Measurements from ENCODE around the gene ADCY1. TPM values are rescaled to one million over a fixed set of nuclear protein-coding genes. Genes with fewer than 3 reads are reported as not detected.
A peak's percentile ranks its signal among the peaks of the same experiment; 100 is the strongest.
"Not testable (repeated sequence)": the region's sequence is repeated elsewhere in the genome, so short reads cannot be mapped to it uniquely, and the experiment has no call there.

Gene ADCY1
- total and polyA plus RNA-seq, 4 donors, result 21.8 to 79.2 (median 72.3) TPM

DNA sequence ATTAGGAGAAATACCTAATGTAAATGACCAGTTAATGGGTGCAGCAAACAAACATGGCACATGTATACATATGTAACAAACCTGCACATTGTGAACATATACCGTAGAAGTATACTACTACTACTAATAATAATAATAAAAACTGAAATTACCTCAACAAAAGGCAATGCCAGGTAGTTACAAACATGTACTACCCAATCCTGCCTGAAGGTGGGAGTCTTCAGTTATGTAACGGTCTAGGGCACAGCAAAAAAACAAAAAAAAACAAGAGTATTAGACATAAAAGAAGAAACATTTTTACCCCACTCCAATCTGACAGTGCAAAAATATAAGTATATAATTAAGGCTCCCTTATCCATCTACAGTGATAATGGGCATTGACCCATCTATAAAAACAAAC is 182.6 kb downstream of the ADCY1 start:
- WGBS (ENCODE audit: insufficient coverage), result no CpG with 5 or more reads among the region's 2 CpGs

DNA sequence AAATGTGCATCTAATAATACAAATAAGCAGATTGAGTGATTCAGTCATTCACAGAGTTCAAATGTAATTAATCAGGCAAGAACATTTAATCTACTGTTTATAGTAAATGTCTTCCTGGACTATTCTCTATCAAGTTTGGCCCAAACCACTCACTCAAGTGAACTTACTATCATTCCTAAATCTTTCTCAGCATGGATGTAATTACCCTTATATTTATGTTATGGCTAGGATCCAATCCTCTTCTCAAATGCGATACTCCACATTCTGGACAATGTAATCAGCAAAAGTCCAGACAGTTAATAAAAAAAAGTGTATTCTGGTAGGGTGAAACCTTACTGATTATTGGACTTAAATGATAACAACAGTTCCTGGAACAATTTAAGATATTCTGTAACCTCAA is 185.3 kb downstream of the ADCY1 start:
- not testable (repeated sequence) for H3K36me3 ChIP-seq (ENCODE audit: control insufficient read depth, insufficient read depth, low read length); DNase-seq (ENCODE audit: low read depth in 4 of 6, low spot score in 6 of 6); H3K4me3 ChIP-seq (ENCODE audit: low read depth, low read length); H3K9me3 ChIP-seq (ENCODE audit: control insufficient read depth, insufficient read depth, low read length); H3K4me1 ChIP-seq (ENCODE audit: control insufficient read depth, insufficient read depth, low read length); H3K27ac ChIP-seq (ENCODE audit: low read depth, low read length); H3K27me3 ChIP-seq (ENCODE audit: control insufficient read depth, insufficient read depth, low read length)
- WGBS (ENCODE audit: insufficient coverage), result no CpG with 5 or more reads among the region's 1 CpG

More for the DNA sequence above, 182.6 kb downstream of the ADCY1 start:
- DNase-seq (ENCODE audit: low read depth in 4 of 6, low spot score in 6 of 6); H3K36me3 ChIP-seq (ENCODE audit: control insufficient read depth, insufficient read depth, low read length); H3K9me3 ChIP-seq (ENCODE audit: control insufficient read depth, insufficient read depth, low read length); H3K4me3 ChIP-seq (ENCODE audit: low read depth, low read length); H3K27ac ChIP-seq (ENCODE audit: low read depth, low read length); H3K4me1 ChIP-seq (ENCODE audit: control insufficient read depth, insufficient read depth, low read length); H3K27me3 ChIP-seq (ENCODE audit: control insufficient read depth, insufficient read depth, low read length): not testable (repeated sequence)

DNA sequence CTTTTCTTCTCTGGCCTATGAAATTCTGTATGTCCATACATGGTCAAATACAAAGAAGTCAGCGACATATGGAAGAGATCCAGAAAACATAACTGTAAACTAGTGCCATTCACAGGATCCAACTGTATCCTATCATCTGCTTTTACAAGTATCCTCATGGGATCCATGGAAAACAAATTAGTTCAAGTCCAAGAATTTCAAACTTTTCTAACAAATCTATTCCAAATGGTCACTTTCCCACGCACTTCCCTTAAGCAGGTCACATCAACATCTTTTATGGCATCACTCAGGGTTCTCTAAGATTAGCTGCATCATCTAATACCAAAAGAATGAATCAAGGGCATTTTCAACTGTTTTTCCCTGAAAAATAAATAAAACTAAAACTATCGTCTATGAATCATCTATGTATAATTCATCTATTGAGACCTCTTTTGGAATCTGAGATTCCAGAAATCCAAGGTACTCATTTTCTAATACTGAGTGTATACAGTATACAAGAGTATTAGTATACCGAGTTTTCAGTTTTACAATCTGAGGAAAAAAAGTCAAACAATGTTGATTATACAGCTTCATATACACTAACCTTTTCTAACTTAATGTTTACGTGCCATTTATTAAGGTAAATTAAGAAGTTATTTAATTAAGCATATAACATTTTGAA is 187.5 kb downstream of the ADCY1 start:
- H3K4me3 ChIP-seq (ENCODE audit: low read depth, low read length); H3K4me1 ChIP-seq (ENCODE audit: control insufficient read depth, insufficient read depth, low read length); H3K27me3 ChIP-seq (ENCODE audit: control insufficient read depth, insufficient read depth, low read length); H3K36me3 ChIP-seq (ENCODE audit: control insufficient read depth, insufficient read depth, low read length); H3K9me3 ChIP-seq (ENCODE audit: control insufficient read depth, insufficient read depth, low read length); H3K27ac ChIP-seq (ENCODE audit: low read depth, low read length): not testable (repeated sequence)
- 76% methylated on average over 2 of the region's 5 CpGs for WGBS (ENCODE audit: insufficient coverage)
- DNase-seq (ENCODE audit: low read depth in 4 of 6, low spot score in 6 of 6), result peak in 1 of 6 donors; percentile 13

DNA sequence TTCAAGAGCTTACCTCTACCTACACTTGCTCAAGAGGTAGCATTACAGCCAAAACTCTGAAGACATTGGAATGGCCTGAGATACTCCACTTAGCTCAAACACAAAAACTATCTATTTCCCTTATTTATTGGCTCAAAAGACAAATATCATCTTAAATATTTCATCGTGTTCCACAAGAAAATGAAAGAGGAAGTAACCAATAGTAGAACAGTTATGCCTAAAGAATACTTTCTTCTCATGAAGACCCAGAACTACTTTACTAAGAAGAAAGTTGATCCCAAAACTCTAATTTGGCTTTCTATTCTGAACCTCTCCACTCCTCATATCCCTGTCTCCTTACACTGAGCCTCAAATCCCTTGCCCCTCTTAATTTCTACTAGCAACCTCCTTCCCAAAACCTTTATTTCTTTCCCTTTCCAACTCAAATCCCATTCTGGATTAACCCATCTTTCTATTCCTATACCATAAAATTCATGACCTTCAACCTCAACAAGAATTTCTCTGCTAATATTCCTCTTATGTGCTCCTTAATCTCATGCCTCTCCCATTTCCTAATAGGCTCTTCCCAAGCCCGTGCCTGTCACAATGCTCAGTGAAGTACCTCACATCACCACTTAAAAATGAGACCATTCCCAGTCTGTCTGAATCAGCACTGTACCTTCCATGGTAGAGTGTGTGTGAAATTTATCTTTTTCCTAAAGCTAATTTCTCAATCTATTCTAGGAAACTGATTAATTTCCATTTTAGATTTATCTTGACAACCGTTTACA is 188.2 kb downstream of the ADCY1 start:
- DNase-seq (ENCODE audit: low read depth in 4 of 6, low spot score in 6 of 6); H3K9me3 ChIP-seq (ENCODE audit: control insufficient read depth, insufficient read depth, low read length); H3K4me3 ChIP-seq (ENCODE audit: low read depth, low read length); H3K27ac ChIP-seq (ENCODE audit: low read depth, low read length); H3K36me3 ChIP-seq (ENCODE audit: control insufficient read depth, insufficient read depth, low read length); H3K27me3 ChIP-seq (ENCODE audit: control insufficient read depth, insufficient read depth, low read length); H3K4me1 ChIP-seq (ENCODE audit: control insufficient read depth, insufficient read depth, low read length): not testable (repeated sequence)
- WGBS (ENCODE audit: insufficient coverage), result 100% methylated on average over 1 of the region's 3 CpGs

DNA sequence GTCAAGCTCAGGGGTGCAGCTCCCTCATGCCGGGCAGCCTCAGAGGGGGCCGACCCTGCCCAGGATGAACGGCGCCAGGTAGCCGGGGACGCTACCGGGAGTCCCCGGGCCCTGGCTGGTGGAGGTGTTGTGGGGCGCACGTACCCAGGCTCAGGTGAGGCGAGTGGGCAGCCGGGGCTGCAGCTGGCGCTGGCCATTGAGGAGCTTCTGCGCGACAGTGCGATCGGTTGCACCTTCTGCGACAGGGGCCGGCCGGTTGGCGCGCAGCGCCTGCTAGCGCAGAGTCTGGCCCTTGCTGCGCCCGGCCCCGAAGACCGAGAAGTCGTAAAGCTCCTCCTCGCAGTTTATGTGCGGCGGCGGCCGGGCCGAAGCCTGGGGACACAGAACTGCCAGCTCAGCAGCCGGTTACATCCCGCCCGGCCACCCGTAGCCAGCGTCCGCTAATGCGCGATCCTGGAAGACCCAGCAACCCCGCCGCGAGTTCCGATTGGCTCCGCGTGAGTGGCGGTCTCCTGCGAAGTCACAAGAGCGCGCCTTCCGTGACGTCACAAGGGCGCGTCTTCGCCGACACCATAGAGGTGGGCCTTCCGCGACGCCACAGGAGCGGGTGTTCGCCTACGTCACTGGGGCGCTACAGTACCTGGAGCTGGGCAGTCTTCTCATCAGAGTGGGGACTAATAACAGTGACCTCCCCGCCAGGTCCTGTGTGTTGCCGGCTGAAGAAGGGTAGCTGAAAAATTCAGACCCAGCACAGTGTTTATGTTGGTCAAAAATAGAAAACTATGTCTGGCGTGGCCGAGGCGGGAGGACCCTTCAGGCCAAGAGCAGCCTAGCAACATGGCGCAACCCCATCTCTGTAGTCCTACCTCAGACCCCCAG is 194.6 kb downstream of the ADCY1 start:
- H3K27me3 ChIP-seq (ENCODE audit: control insufficient read depth, insufficient read depth, low read length); H3K36me3 ChIP-seq (ENCODE audit: control insufficient read depth, insufficient read depth, low read length); H3K9me3 ChIP-seq (ENCODE audit: control insufficient read depth, insufficient read depth, low read length): not testable (repeated sequence)
- peak; percentile 96 to 99 (median 97) for DNase-seq (ENCODE audit: low read depth in 4 of 6, low spot score in 6 of 6)
- Histone ChIP-seq H3K4me1 (ENCODE audit: control insufficient read depth, insufficient read depth, low read length) (peaks cover 14% of the 10 kb centered on the region), H3K27ac (ENCODE audit: low read depth, low read length) (peak overlapping the region; percentile 86), H3K4me3 (ENCODE audit: low read depth, low read length) (peak overlapping the region; percentile 83)
- under 1% methylated on average over 71 of the region's 72 CpGs for WGBS (ENCODE audit: insufficient coverage)

DNA sequence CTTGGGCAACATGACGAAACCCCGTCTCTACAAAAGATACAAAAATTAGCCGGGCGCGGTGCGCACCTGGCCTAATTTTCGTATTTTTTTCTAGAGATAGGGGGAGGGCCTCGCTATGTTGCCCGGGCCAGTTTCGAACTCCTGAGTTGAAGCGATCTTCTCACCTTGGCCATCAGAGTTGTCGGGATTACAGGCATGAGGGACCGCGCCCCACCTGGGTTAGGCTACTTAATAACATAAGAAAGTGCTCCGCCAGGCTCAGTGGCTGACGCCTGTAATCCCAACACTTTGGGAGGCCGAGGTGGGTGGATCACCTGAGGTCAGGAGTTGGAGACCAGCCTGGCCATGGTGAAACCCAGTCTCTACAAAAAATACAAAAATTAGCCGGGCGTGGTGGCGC is 195.5 kb downstream of the ADCY1 start:
- H3K9me3 ChIP-seq (ENCODE audit: control insufficient read depth, insufficient read depth, low read length); H3K27ac ChIP-seq (ENCODE audit: low read depth, low read length); H3K27me3 ChIP-seq (ENCODE audit: control insufficient read depth, insufficient read depth, low read length); DNase-seq (ENCODE audit: low read depth in 4 of 6, low spot score in 6 of 6); H3K36me3 ChIP-seq (ENCODE audit: control insufficient read depth, insufficient read depth, low read length): not testable (repeated sequence)
- peak overlapping the region; percentile 83 for H3K4me3 ChIP-seq (ENCODE audit: low read depth, low read length)
- 98% methylated on average over 16 of the region's 20 CpGs for WGBS (ENCODE audit: insufficient coverage)
- H3K4me1 ChIP-seq (ENCODE audit: control insufficient read depth, insufficient read depth, low read length), result peaks cover 14% of the 10 kb centered on the region

Small RNAs within 50 kb of the gene (small RNA-seq; reads per million reads assigned to genes)
- gene AC073325.2 (ENCODE audit: low replicate concordance), result not detected

All from spinal cord (tissue), 10 donors.